A549 treated with AZD9567 at 1 μM for 4 hours (cell line): Measurements from ENCODE around the gene PSMD12. TPM values are rescaled to one million over a fixed set of nuclear protein-coding genes. Genes with fewer than 3 reads are reported as not detected.

ENCODE experiments used
- total RNA-seq: library from RNA; stranded (reverse); fragments of 200-300 nt; extraction: Qiagen RNA extraction; gene quantifications from 5 replicates; pipeline ENCODE4 v1.2.3, GENCODE V29; 2022; ENCODE audit not compliant: insufficient read depth

Gene PSMD12
- total RNA-seq: 95.9 to 121 TPM (median 101 TPM) in 5 replicates

GRCh38 chr17:67366193-67367157 is at the start of gene PSMD12:
TSS of gene PSMD12 (minus strand) at chr17:67366577. CDS start at chr17:67366519, 58 bp downstream.

GRCh38 chr17:67376737-67377487 is 10.5 kb upstream of the PSMD12 start, which contains the start of gene PITPNC1:
TSS of gene PITPNC1 (plus strand) at chr17:67377281.

Other genes with a start within 250 kb of the PSMD12 start
- 8.6 to 12.3 TPM (median 10.5 TPM) in 5 replicates for gene HELZ, start 121.4 kb downstream of the PSMD12 start, total RNA-seq
- 9.6 to 20.8 TPM (median 19.2 TPM) in 5 replicates for gene PITPNC1, start 10.7 kb upstream of the PSMD12 start, total RNA-seq